ENCODE measurements around the gene CYP4F8.

Gene CYP4F8

DNA sequence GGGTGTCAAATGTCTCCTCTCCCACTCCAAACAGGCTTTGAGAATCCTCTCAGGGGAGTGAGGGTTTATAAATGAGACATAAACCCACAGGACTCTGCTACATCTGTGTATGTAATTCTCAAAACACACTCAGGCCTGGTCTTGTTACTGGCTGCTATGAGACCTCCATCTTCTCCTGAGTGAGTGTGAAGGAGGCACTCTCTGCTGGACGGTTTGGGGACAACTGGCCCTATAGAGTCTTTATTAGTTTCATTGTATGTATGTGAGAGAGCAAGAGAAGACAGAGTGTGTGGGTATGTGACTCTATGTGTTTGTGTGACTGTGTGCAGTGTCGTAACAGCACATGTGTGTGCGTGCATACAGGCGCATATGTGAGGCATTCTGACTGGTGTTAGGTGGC is 48.2 kb downstream of the CYP4F8 start:
- no peak overlapping the region for H3K4me3 ChIP-seq (ENCODE audit: low read depth, low read length)
- TF ChIP-seq, protein P1, sequence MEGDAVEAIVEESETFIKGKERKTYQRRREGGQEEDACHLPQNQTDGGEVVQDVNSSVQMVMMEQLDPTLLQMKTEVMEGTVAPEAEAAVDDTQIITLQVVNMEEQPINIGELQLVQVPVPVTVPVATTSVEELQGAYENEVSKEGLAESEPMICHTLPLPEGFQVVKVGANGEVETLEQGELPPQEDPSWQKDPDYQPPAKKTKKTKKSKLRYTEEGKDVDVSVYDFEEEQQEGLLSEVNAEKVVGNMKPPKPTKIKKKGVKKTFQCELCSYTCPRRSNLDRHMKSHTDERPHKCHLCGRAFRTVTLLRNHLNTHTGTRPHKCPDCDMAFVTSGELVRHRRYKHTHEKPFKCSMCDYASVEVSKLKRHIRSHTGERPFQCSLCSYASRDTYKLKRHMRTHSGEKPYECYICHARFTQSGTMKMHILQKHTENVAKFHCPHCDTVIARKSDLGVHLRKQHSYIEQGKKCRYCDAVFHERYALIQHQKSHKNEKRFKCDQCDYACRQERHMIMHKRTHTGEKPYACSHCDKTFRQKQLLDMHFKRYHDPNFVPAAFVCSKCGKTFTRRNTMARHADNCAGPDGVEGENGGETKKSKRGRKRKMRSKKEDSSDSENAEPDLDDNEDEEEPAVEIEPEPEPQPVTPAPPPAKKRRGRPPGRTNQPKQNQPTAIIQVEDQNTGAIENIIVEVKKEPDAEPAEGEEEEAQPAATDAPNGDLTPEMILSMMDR (IDR thresholded peaks at IDR 0.05; ENCODE audit: control insufficient read depth, extremely low read depth, insufficient read depth): no peak
- DNase-seq (ENCODE audit: low read depth): no peak

- no peak overlapping the region for H3K4me3 ChIP-seq (ENCODE audit: low read depth, low read length)
- TF ChIP-seq, protein P1 (IDR thresholded peaks at IDR 0.05; ENCODE audit: control insufficient read depth, extremely low read depth, insufficient read depth): no peak
- DNase-seq (ENCODE audit: low read depth): no peak
Observed at GRCh38 chr19:15666186-15666585, 51.2 kb downstream of the CYP4F8 start.

GRCh38 chr19:15666883-15667282 is 51.9 kb downstream of the CYP4F8 start:
- TF ChIP-seq, protein P1 (IDR thresholded peaks at IDR 0.05; ENCODE audit: control insufficient read depth, extremely low read depth, insufficient read depth): no peak
- H3K4me3 ChIP-seq (ENCODE audit: low read depth, low read length): no peak overlapping the region
- DNase-seq (ENCODE audit: low read depth): no peak

DNA sequence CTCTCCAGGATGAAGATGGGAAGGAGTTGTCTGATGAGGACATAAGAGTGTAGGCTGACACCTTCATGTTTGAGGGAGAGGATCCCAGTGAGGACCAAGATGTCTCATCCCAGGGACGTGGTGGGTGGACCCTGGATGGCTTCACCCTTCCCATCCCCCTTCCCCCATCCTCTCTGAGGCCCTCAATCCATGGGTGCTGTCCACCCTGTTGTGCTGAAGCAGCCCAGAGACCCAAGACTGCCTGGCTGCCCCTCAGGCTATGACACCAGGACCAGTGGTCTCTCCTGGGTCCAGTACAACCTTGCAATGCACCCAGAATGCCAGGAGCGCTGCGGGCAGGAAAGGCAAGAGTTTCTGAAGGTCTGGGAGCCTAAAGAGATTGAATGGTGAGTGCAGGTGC is 54.4 kb downstream of the CYP4F8 start:
- TF ChIP-seq, protein P1 (IDR thresholded peaks at IDR 0.05; ENCODE audit: control insufficient read depth, extremely low read depth, insufficient read depth): no peak
- DNase-seq (ENCODE audit: low read depth): no peak
- H3K4me3 ChIP-seq (ENCODE audit: low read depth, low read length): no peak overlapping the region

- H3K4me3 ChIP-seq (ENCODE audit: low read depth, low read length): no peak overlapping the region
- DNase-seq (ENCODE audit: low read depth): no peak
- TF ChIP-seq, protein P1 (IDR thresholded peaks at IDR 0.05; ENCODE audit: control insufficient read depth, extremely low read depth, insufficient read depth): no peak
Observed at GRCh38 chr19:15669891-15670290, 54.9 kb downstream of the CYP4F8 start.

DNA sequence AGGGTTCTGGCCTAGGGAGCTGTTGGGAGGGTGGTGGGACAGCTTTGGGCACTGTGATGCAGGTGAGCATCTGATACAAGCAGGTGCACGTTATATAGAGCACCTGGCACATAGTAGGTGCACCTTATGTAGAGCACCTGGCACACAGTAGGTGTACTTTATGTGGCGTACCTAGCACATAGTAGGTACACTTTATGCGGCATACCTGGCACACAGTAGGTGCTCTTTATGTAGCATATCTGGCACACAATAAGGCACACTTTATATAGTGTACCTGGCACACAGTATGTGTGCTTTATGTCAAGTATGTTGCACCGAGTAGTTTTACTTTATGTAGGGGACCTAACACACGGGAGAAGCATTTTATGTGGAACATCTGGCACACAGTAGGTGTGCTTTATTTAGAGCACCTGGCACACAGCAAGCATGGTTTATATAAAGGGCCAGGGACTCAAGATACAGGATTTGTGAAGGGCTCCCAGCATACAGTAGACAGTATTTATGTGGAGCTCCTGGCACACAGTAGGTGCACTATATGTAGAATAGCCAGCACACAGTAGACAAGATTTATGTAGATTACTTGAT is 56.3 kb downstream of the CYP4F8 start:
- no peak for DNase-seq (ENCODE audit: low read depth)
- TF ChIP-seq, protein P1 (IDR thresholded peaks at IDR 0.05; ENCODE audit: control insufficient read depth, extremely low read depth, insufficient read depth): no peak
- no peak overlapping the region for H3K4me3 ChIP-seq (ENCODE audit: low read depth, low read length)

DNA sequence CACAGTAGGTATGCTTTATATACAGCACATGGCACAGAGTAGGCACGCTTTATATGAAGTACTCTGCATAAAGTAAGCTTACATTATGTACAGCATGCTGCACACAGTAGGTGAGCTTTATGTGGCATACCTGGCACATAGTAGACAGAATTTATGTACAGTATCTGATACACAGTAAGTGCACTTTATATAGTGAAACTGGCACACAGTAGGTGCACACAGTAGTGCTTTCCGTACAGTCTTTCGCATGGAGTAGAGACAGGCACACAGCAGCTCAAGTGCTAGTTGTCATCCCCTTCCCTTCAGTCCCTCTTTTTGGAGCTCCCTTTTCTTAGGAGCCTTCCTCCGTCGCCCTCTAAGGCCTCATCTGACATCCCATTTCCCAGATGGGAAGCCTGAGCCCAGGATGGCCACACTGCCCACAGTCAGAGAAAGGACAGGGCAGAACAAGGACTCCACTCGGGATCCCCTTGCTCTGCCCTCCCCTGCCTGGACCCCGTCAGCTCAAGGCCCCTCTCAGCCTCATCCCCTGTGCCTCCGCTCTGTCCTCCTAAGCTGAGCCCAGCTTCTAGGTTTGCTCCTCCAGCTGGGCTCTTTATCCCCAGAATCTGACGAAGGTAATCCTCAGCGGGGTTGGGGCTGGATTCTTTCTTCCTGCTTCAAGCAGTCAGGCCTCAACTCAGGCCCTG is 57.0 kb downstream of the CYP4F8 start:
- H3K4me3 ChIP-seq (ENCODE audit: low read depth, low read length): no peak overlapping the region
- TF ChIP-seq, protein P1 (IDR thresholded peaks at IDR 0.05; ENCODE audit: control insufficient read depth, extremely low read depth, insufficient read depth): no peak
- no peak for DNase-seq (ENCODE audit: low read depth)

Measured in LNCaP clone FGC (cell line).